ENCODE results near the gene POMC. TPM values are rescaled to one million over a fixed set of nuclear protein-coding genes. Genes with fewer than 3 reads are reported as not detected.
A peak's percentile ranks its signal among the peaks of the same experiment; 100 is the strongest.

Gene POMC
- total and polyA plus RNA-seq, 5 donors from 2014 or later, result 3.8 to 9.6 (median 4.4) TPM

GRCh38 chr2:25176541-25177181 is 8.3 kb upstream of the POMC start:
- no peaks in the 10 kb centered on the region for H3K36me3 Mint-ChIP-seq
- ATAC-seq (ENCODE audit: low read depth in 2 of 2), result no peak
- H3K4me1 ChIP-seq (ENCODE audit: control insufficient read depth, insufficient read depth, low read length, poor library complexity, severe bottlenecking), result no peaks in the 10 kb centered on the region
- H3K27me3 Mint-ChIP-seq, result peaks cover 26% of the 10 kb centered on the region
- no peak for DNase-seq
- H3K9me3 Mint-ChIP-seq, result peaks cover 0 to 1% (median 0%) of the 10 kb centered on the region in 7 donors
- no peak overlapping the region for H3K4me3 ChIP-seq (ENCODE audit: low read depth, low read length)
- H3K27ac ChIP-seq (ENCODE audit: insufficient read depth, low read length, poor library complexity, severe bottlenecking), result no peak overlapping the region
- no peaks in the 10 kb centered on the region for H3K36me3 ChIP-seq (ENCODE audit: control insufficient read depth, insufficient read depth, low read length)
- peaks cover 0 to 4% (median 1%) of the 10 kb centered on the region in 4 donors for H3K4me1 Mint-ChIP-seq
- peaks cover 2% of the 10 kb centered on the region for H3K27me3 ChIP-seq (ENCODE audit: control insufficient read depth, insufficient read depth, low read length)
- no peak overlapping the region for H3K27ac Mint-ChIP-seq
- no peaks in the 10 kb centered on the region for H3K9me3 ChIP-seq (ENCODE audit: control insufficient read depth in 2 of 2, low read length in 2 of 2)
- no peak overlapping the region for H3K4me3 Mint-ChIP-seq

GRCh38 chr2:25176138-25176537 is 7.8 kb upstream of the POMC start:
- no peaks in the 10 kb centered on the region for H3K9me3 ChIP-seq (ENCODE audit: control insufficient read depth in 2 of 2, low read length in 2 of 2)
- peaks cover 31% of the 10 kb centered on the region for H3K27me3 Mint-ChIP-seq
- DNase-seq, result no peak
- no peak overlapping the region for H3K27ac Mint-ChIP-seq
- H3K27me3 ChIP-seq (ENCODE audit: control insufficient read depth, insufficient read depth, low read length), result peaks cover 2% of the 10 kb centered on the region
- peaks cover 0 to 4% (median 1%) of the 10 kb centered on the region in 4 donors for H3K4me1 Mint-ChIP-seq
- peaks cover 0 to 1% (median 0%) of the 10 kb centered on the region in 7 donors for H3K9me3 Mint-ChIP-seq
- ATAC-seq (ENCODE audit: low read depth in 2 of 2), result no peak
- no peaks in the 10 kb centered on the region for H3K36me3 Mint-ChIP-seq
- H3K4me1 ChIP-seq (ENCODE audit: control insufficient read depth, insufficient read depth, low read length, poor library complexity, severe bottlenecking), result no peaks in the 10 kb centered on the region
- H3K4me3 ChIP-seq (ENCODE audit: low read depth, low read length), result no peak overlapping the region
- no peak overlapping the region for H3K4me3 Mint-ChIP-seq
- no peaks in the 10 kb centered on the region for H3K36me3 ChIP-seq (ENCODE audit: control insufficient read depth, insufficient read depth, low read length)
- no peak overlapping the region for H3K27ac ChIP-seq (ENCODE audit: insufficient read depth, low read length, poor library complexity, severe bottlenecking)

DNA sequence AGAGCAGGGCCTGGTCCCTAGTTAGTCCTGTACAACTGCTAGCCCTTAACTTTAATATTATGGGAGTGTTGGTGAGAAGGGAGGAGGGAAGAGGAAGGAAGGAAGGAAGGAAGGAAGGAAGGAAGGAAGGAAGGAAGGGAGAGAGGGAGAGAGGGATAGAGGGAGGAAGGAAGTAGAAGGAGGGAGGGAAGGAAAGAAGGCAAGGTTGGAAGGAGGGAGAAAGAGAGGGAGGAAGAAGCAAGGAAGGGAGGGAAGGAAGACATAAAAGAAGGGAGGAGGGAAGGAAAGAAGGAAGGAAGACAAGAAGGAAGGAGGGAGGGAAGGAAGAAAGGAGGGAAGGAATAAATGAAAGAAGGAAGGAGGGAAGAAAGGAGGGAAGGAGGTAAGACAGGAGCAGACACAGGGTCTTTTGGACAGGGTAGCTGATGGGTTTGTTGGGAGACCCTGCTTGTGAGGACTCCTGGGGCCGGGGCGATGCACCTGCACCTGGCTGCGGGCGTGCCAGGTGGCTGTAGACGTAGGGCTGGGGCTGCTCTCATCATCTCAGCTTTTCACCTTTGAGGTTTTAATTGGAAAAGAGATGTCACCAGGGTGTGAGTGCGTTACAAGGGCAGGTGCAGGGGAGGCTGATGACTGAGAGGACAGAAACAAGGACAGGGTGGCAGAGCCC is 5.9 kb upstream of the POMC start:
- Histone ChIP-seq H3K4me3 (ENCODE audit: low read depth, low read length) (no peak overlapping the region), H3K27me3 (ENCODE audit: control insufficient read depth, insufficient read depth, low read length) (peaks cover 9% of the 10 kb centered on the region), H3K4me1 (ENCODE audit: control insufficient read depth, insufficient read depth, low read length, poor library complexity, severe bottlenecking) (no peaks in the 10 kb centered on the region), H3K36me3 (ENCODE audit: control insufficient read depth, insufficient read depth, low read length) (no peaks in the 10 kb centered on the region), H3K27ac (ENCODE audit: insufficient read depth, low read length, poor library complexity, severe bottlenecking) (no peak overlapping the region), H3K9me3 (ENCODE audit: control insufficient read depth in 2 of 2, low read length in 2 of 2) (no peaks in the 10 kb centered on the region)
- ATAC-seq (ENCODE audit: low read depth in 2 of 2) (no peak), DNase-seq (no peak)
- no peaks in the 10 kb centered on the region for H3K36me3 Mint-ChIP-seq
- H3K27me3 Mint-ChIP-seq, result peaks cover 47% of the 10 kb centered on the region
- peaks cover 0 to 6% (median 5%) of the 10 kb centered on the region in 4 donors for H3K4me1 Mint-ChIP-seq
- H3K9me3 Mint-ChIP-seq, result peaks cover 0 to 1% (median 0%) of the 10 kb centered on the region in 7 donors
- H3K27ac Mint-ChIP-seq, result no peak overlapping the region
- H3K4me3 Mint-ChIP-seq, result no peak overlapping the region

DNA sequence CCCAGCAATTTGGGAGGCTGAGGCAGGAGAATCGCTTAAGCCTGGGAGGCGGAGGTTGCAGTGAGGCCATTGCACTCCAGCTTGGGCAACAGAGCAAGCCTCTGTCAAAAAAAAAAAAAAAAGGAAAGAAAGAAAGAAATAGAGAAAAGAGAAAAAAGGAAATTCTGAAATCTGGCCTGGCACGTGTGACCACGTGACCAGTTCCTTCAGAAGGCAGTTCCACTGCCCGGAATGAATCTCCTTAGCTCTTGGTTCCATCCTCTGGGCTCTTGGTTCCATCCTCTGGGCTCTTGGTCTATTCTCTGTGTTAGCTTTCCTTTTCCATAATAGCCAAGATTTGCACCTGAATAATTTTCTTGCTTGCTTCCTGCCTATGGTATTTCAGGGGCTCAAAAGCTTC is 5.3 kb upstream of the POMC start:
- DNase-seq (no peak), ATAC-seq (ENCODE audit: low read depth in 2 of 2) (no peak)
- H3K4me1 ChIP-seq (ENCODE audit: control insufficient read depth, insufficient read depth, low read length, poor library complexity, severe bottlenecking), result peaks cover 2% of the 10 kb centered on the region
- H3K4me3 ChIP-seq (ENCODE audit: low read depth, low read length), result no peak overlapping the region
- peaks cover 0 to 10% (median 7%) of the 10 kb centered on the region in 4 donors for H3K4me1 Mint-ChIP-seq
- H3K27ac ChIP-seq (ENCODE audit: insufficient read depth, low read length, poor library complexity, severe bottlenecking), result no peak overlapping the region
- H3K36me3 ChIP-seq (ENCODE audit: control insufficient read depth, insufficient read depth, low read length), result no peaks in the 10 kb centered on the region
- H3K9me3 ChIP-seq (ENCODE audit: control insufficient read depth in 2 of 2, low read length in 2 of 2), result no peaks in the 10 kb centered on the region
- peaks cover 12% of the 10 kb centered on the region for H3K27me3 ChIP-seq (ENCODE audit: control insufficient read depth, insufficient read depth, low read length)
- H3K36me3 Mint-ChIP-seq, result no peaks in the 10 kb centered on the region
- H3K27ac Mint-ChIP-seq, result no peak overlapping the region
- H3K9me3 Mint-ChIP-seq, result peaks cover 0 to 1% (median 0%) of the 10 kb centered on the region in 7 donors
- no peak overlapping the region for H3K4me3 Mint-ChIP-seq
- peaks cover 53% of the 10 kb centered on the region for H3K27me3 Mint-ChIP-seq

DNA sequence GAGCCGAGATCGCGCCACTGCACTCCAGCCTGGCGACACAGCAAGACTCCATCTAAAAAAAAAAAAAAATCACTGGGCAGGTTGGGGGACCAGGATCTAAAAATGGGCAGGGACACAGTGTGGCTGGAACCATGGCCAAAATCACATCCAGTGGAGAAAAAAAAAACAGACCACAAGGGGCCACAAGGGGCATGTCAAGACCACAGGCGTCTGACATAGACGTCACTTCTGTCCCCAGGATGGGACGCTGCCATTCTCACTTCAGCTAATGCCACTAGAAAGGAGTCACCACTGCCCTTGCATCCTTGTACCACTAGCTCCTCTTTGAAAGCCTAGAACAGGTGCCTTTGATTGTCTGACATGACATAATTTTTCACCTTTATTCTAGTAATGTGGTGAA is 2.5 kb upstream of the POMC start:
- Mint-ChIP-seq H3K27me3 (peaks cover 65% of the 10 kb centered on the region), H3K4me3 (peak overlapping the region in 1 of 4 donors; percentile 61), H3K4me1 (peaks cover 0 to 26% (median 8%) of the 10 kb centered on the region in 4 donors), H3K36me3 (no peaks in the 10 kb centered on the region), H3K9me3 (no peaks in the 10 kb centered on the region), H3K27ac (no peak overlapping the region)
- no peak for DNase-seq
- Histone ChIP-seq H3K27me3 (ENCODE audit: control insufficient read depth, insufficient read depth, low read length) (peaks cover 22% of the 10 kb centered on the region), H3K4me3 (ENCODE audit: low read depth, low read length) (no peak overlapping the region), H3K9me3 (ENCODE audit: control insufficient read depth in 2 of 2, low read length in 2 of 2) (no peaks in the 10 kb centered on the region), H3K36me3 (ENCODE audit: control insufficient read depth, insufficient read depth, low read length) (no peaks in the 10 kb centered on the region), H3K4me1 (ENCODE audit: control insufficient read depth, insufficient read depth, low read length, poor library complexity, severe bottlenecking) (peaks cover 16% of the 10 kb centered on the region), H3K27ac (ENCODE audit: insufficient read depth, low read length, poor library complexity, severe bottlenecking) (no peak overlapping the region)
- ATAC-seq (ENCODE audit: low read depth in 2 of 2), result no peak

- peaks cover 6 to 31% (median 13%) of the 10 kb centered on the region in 4 donors for H3K4me1 Mint-ChIP-seq
- Histone ChIP-seq H3K27ac (ENCODE audit: insufficient read depth, low read length, poor library complexity, severe bottlenecking) (no peak overlapping the region), H3K9me3 (ENCODE audit: control insufficient read depth in 2 of 2, low read length in 2 of 2) (no peaks in the 10 kb centered on the region), H3K27me3 (ENCODE audit: control insufficient read depth, insufficient read depth, low read length) (peaks cover 29% of the 10 kb centered on the region), H3K4me3 (ENCODE audit: low read depth, low read length) (no peak overlapping the region), H3K36me3 (ENCODE audit: control insufficient read depth, insufficient read depth, low read length) (no peaks in the 10 kb centered on the region), H3K4me1 (ENCODE audit: control insufficient read depth, insufficient read depth, low read length, poor library complexity, severe bottlenecking) (peaks cover 19% of the 10 kb centered on the region)
- H3K27ac Mint-ChIP-seq, result no peak overlapping the region
- H3K36me3 Mint-ChIP-seq, result no peaks in the 10 kb centered on the region
- H3K9me3 Mint-ChIP-seq, result no peaks in the 10 kb centered on the region
- DNase-seq, result no peak
- no peak for ATAC-seq (ENCODE audit: low read depth in 2 of 2)
- H3K4me3 Mint-ChIP-seq, result peak overlapping the region in 3 of 4 donors; percentile 67 to 85 (median 67)
- peaks cover 81% of the 10 kb centered on the region for H3K27me3 Mint-ChIP-seq
Observed at GRCh38 chr2:25169073-25169470, 692 bp upstream of the POMC start.

GRCh38 chr2:25165992-25166875 is 2.1 kb downstream of the POMC start:
- Mint-ChIP-seq H3K36me3 (no peaks in the 10 kb centered on the region), H3K27me3 (peaks cover 68% of the 10 kb centered on the region), H3K4me3 (peak overlapping the region in 1 of 4 donors; percentile 29), H3K4me1 (peaks cover 6 to 34% (median 16%) of the 10 kb centered on the region in 4 donors), H3K27ac (peak overlapping the region in 1 of 3 donors; percentile 66), H3K9me3 (peaks cover 0 to 2% (median 0%) of the 10 kb centered on the region in 7 donors)
- H3K4me3 ChIP-seq (ENCODE audit: low read depth, low read length), result no peak overlapping the region
- DNase-seq (peak in 2 of 3 donors; percentile 30 to 77), ATAC-seq (ENCODE audit: low read depth in 2 of 2) (peak; percentile 71 to 75)
- no peaks in the 10 kb centered on the region for H3K36me3 ChIP-seq (ENCODE audit: control insufficient read depth, insufficient read depth, low read length)
- H3K9me3 ChIP-seq (ENCODE audit: control insufficient read depth in 2 of 2, low read length in 2 of 2), result no peaks in the 10 kb centered on the region
- H3K27me3 ChIP-seq (ENCODE audit: control insufficient read depth, insufficient read depth, low read length), result peaks cover 32% of the 10 kb centered on the region
- peaks cover 20% of the 10 kb centered on the region for H3K4me1 ChIP-seq (ENCODE audit: control insufficient read depth, insufficient read depth, low read length, poor library complexity, severe bottlenecking)
- no peak overlapping the region for H3K27ac ChIP-seq (ENCODE audit: insufficient read depth, low read length, poor library complexity, severe bottlenecking)

Measured in CD4-positive, CD25-positive, alpha-beta regulatory T cell (primary cell).